GM18909 (cell line): ENCODE data around the gene RAI14.

ENCODE experiments used
- ATAC-seq: cut with Tn5 transposase; IDR thresholded peaks from one replicate; pipeline ENCODE4 v1.9.1; 2021; ENCODE audit warnings: mild to moderate bottlenecking; ENCODE audit not compliant: unreplicated experiment, poor library complexity

The RAI14 gene

GRCh38 chr5:34838785-34839714, 182.9 kb downstream of the RAI14 start, which contains the start of gene TTC23L:
Gene TTC23L (plus strand): TSS chr5:34839164. CDS start chr5:34840672, 1,508 bp downstream.
- peak; percentile 99 for ATAC-seq

- ATAC-seq, result no peak
These were observed 185.7 kb downstream of the RAI14 start for GRCh38 chr5:34841816-34842215.

GRCh38 chr5:34842554-34842953, 186.4 kb downstream of the RAI14 start:
- ATAC-seq, result no peak

GRCh38 chr5:34843497-34843896, 187.4 kb downstream of the RAI14 start:
- no peak for ATAC-seq

- no peak for ATAC-seq
These were observed 188.0 kb downstream of the RAI14 start for GRCh38 chr5:34844106-34844505.

- no peak for ATAC-seq
These were observed 188.9 kb downstream of the RAI14 start for GRCh38 chr5:34844999-34845398.

- ATAC-seq, result no peak
These were observed 190.9 kb downstream of the RAI14 start for GRCh38 chr5:34847056-34847455.

GRCh38 chr5:34847552-34847951, 191.4 kb downstream of the RAI14 start:
- ATAC-seq, result no peak

GRCh38 chr5:34848230-34848629, 192.1 kb downstream of the RAI14 start:
- ATAC-seq, result no peak

- ATAC-seq, result no peak
These were observed 193.1 kb downstream of the RAI14 start for GRCh38 chr5:34849253-34849652.

- ATAC-seq, result peak; percentile 98
These were observed 198.5 kb downstream of the RAI14 start for GRCh38 chr5:34854459-34855174.

GRCh38 chr5:34857161-34857560, 201.0 kb downstream of the RAI14 start:
- ATAC-seq, result no peak

GRCh38 chr5:34857894-34858293, 201.8 kb downstream of the RAI14 start:
- no peak for ATAC-seq

- no peak for ATAC-seq
These were observed 202.7 kb downstream of the RAI14 start for GRCh38 chr5:34858790-34859189.

GRCh38 chr5:34859253-34859652, 203.1 kb downstream of the RAI14 start:
- no peak for ATAC-seq

GRCh38 chr5:34863946-34864345, 207.8 kb downstream of the RAI14 start:
- ATAC-seq, result no peak

GRCh38 chr5:34865091-34865490, 209.0 kb downstream of the RAI14 start:
- no peak for ATAC-seq

- ATAC-seq, result no peak
These were observed 210.9 kb downstream of the RAI14 start for GRCh38 chr5:34866989-34867471.

- ATAC-seq, result no peak
These were observed 211.5 kb downstream of the RAI14 start for GRCh38 chr5:34867660-34868059.

GRCh38 chr5:34868791-34869190, 212.7 kb downstream of the RAI14 start:
- ATAC-seq, result no peak

GRCh38 chr5:34869256-34869655, 213.1 kb downstream of the RAI14 start:
- ATAC-seq, result no peak
